CD4-positive, alpha-beta T cell treated with Interleukin-6 at 100 ng/mL for 8 hours (primary cell): ENCODE results near the gene ADARB2.

Source experiments
- DNase-seq: peaks from one replicate; pipeline ENCODE4 v3.0.0-alpha.2; 2020; ENCODE audit warnings: mixed read lengths, low spot score

ADARB2 gene

GRCh38 chr10:1128649-1129048 is 608.7 kb downstream of the ADARB2 start:
- no peak for DNase-seq

- no peak for DNase-seq
Observed at GRCh38 chr10:1128115-1128514, 609.2 kb downstream of the ADARB2 start.

GRCh38 chr10:1127629-1128028 is 609.7 kb downstream of the ADARB2 start:
- no peak for DNase-seq
